ACC112 (cell line): Measurements from ENCODE around the gene MIF.
A peak's percentile ranks its signal among the peaks of the same experiment; 100 is the strongest.

ENCODE experiments used
- H2AFZ ChIP-seq: fragments of 200-600 bp; sonication (generic); one replicate; pipeline ENCODE4 v1.6.0; 2017; ENCODE audit warnings: antibody characterized with exemption, low read length; ENCODE audit not compliant: unreplicated experiment
- H3K27ac ChIP-seq: fragments of 200-600 bp; sonication (generic); 2 replicates; pipeline ENCODE4 v1.5.1; 2014; ENCODE audit warnings: low read depth, mild to moderate bottlenecking, antibody characterized with exemption, low read length, moderate library complexity
- H3K27me3 ChIP-seq: fragments of 200-600 bp; sonication (generic); 2 replicates; pipeline ENCODE4 v1.6.1; 2014; ENCODE audit warnings: mild to moderate bottlenecking, antibody characterized with exemption, low read length, moderate library complexity, mixed read lengths; ENCODE audit not compliant: insufficient read depth
- H3K36me3 ChIP-seq: fragments of 200-600 bp; sonication (generic); 2 replicates; pipeline ENCODE4 v1.6.1; 2016; ENCODE audit warnings: mild to moderate bottlenecking, antibody characterized with exemption, low read length, moderate library complexity, mixed read lengths; ENCODE audit not compliant: insufficient read depth
- H3K4me1 ChIP-seq: fragments of 200-600 bp; sonication (generic); one replicate; pipeline ENCODE4 v1.6.1; 2016; ENCODE audit warnings: low read length, mixed read lengths; ENCODE audit not compliant: insufficient read depth, unreplicated experiment, control insufficient read depth
- H3K4me3 ChIP-seq: fragments of 200-600 bp; sonication (generic); 2 replicates; pipeline ENCODE4 v1.5.1; 2014; ENCODE audit warnings: mild to moderate bottlenecking, low read depth, low read length
- H3K79me2 ChIP-seq: fragments of 200-600 bp; sonication (generic); one replicate; pipeline ENCODE4 v1.6.0; 2016; ENCODE audit warnings: low read length; ENCODE audit not compliant: control insufficient read depth, unreplicated experiment, insufficient read depth

Gene MIF

DNA sequence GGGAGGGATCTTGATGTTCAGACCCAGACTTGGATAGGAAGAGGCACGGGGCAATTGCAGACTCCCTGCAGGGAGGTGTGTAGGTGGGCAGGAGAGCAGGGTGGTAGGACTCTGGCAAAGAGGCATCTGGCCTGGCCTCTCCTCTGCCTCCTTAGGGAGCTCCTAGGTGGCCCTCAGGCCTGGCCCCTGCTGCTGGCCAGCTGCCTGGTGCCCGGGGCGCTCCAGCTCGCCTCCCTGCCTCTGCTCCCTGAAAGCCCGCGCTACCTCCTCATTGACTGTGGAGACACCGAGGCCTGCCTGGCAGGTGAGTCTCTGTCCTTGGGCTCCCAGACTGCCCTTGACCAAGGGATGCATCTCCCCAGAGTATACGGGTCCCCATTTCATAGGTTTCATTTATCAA is 16.6 kb upstream of the MIF start:
- Histone ChIP-seq H3K4me3 (no peak overlapping the region), H2AFZ (no peak overlapping the region), H3K27me3 (no peaks in the 10 kb centered on the region), H3K27ac (no peak overlapping the region), H3K79me2 (no peaks in the 10 kb centered on the region), H3K36me3 (no peaks in the 10 kb centered on the region), H3K4me1 (no peaks in the 10 kb centered on the region)

DNA sequence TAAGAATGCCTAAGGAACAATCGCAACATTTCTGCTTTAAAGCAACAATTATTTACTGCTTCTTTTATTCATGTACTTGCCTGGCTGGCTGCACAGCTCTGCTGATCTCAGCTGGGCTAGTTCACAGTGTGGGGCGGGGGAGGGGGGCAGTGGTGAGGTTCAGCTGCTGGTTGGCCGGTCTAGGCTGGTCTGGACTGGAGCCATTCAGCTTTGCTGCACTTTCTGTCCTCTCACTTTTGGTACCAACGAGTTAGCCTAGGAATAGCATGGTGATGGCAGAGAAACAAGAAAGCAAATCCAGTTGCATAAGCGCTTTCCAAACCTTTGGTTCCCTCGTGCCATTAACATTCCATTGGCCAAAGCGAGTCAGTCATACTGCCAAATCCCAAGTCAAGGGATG is 16.0 kb upstream of the MIF start:
- Histone ChIP-seq H3K36me3 (no peaks in the 10 kb centered on the region), H3K79me2 (no peaks in the 10 kb centered on the region), H3K4me1 (no peaks in the 10 kb centered on the region), H3K27me3 (no peaks in the 10 kb centered on the region), H3K4me3 (no peak overlapping the region), H3K27ac (no peak overlapping the region), H2AFZ (no peak overlapping the region)

DNA sequence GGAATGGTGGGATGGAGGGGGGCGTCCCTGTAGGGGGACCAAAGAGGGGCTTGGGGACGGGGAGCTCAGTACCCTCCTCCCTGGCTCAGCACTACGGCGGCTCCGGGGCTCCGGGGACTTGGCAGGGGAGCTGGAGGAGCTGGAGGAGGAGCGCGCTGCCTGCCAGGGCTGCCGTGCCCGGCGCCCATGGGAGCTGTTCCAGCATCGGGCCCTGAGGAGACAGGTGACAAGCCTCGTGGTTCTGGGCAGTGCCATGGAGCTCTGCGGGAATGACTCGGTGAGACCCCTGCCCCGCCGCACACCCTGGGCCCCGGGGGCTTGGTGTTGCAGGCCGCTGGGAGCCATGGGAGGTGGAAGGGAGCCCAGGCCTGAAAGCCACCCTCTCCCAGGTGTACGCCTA is 11.8 kb upstream of the MIF start:
- H3K27ac ChIP-seq = no peak overlapping the region
- H3K79me2 ChIP-seq = no peaks in the 10 kb centered on the region
- no peak overlapping the region for H2AFZ ChIP-seq
- H3K4me3 ChIP-seq = no peak overlapping the region
- H3K4me1 ChIP-seq = no peaks in the 10 kb centered on the region
- H3K36me3 ChIP-seq = no peaks in the 10 kb centered on the region
- H3K27me3 ChIP-seq = no peaks in the 10 kb centered on the region

DNA sequence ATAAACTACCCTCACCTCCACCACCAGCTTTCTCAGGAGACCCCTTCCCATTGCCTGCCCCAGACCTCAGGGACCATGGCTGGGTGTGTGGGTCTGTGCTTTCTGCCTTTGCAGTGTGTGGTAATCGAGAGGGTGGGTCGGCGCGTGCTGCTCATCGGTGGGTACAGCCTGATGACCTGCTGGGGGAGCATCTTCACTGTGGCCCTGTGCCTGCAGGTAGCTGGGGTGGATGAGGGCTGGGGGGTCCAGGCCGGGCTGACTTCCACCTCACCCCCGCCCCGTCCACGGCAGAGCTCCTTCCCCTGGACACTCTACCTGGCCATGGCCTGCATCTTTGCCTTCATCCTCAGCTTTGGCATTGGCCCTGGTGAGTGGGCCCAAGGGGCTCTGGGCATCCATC is 10.5 kb upstream of the MIF start:
- H3K36me3 ChIP-seq = no peaks in the 10 kb centered on the region
- H3K4me1 ChIP-seq = peaks cover 3% of the 10 kb centered on the region
- no peak overlapping the region for H3K4me3 ChIP-seq
- H3K79me2 ChIP-seq = no peaks in the 10 kb centered on the region
- no peak overlapping the region for H3K27ac ChIP-seq
- H2AFZ ChIP-seq = no peak overlapping the region
- no peaks in the 10 kb centered on the region for H3K27me3 ChIP-seq

DNA sequence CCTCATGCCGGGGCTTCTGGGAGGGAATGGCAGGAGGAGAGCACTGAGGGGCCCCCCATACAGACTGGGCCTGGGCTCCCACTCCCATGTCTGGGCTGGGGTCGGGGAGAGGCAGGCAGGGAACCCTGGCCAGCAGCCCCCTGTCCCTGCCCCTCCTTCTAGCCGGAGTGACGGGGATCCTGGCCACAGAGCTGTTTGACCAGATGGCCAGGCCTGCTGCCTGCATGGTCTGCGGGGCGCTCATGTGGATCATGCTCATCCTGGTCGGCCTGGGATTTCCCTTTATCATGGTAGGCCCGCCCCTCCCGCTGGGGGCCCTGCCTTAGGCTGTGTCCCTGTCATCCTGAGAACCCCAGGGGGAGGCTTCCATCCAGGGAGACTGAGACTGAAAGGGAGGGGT is 10.0 kb upstream of the MIF start:
- Histone ChIP-seq H3K27ac (no peak overlapping the region), H3K36me3 (no peaks in the 10 kb centered on the region), H3K4me3 (no peak overlapping the region), H3K4me1 (peaks cover 6% of the 10 kb centered on the region), H3K79me2 (no peaks in the 10 kb centered on the region), H3K27me3 (no peaks in the 10 kb centered on the region), H2AFZ (no peak overlapping the region)

DNA sequence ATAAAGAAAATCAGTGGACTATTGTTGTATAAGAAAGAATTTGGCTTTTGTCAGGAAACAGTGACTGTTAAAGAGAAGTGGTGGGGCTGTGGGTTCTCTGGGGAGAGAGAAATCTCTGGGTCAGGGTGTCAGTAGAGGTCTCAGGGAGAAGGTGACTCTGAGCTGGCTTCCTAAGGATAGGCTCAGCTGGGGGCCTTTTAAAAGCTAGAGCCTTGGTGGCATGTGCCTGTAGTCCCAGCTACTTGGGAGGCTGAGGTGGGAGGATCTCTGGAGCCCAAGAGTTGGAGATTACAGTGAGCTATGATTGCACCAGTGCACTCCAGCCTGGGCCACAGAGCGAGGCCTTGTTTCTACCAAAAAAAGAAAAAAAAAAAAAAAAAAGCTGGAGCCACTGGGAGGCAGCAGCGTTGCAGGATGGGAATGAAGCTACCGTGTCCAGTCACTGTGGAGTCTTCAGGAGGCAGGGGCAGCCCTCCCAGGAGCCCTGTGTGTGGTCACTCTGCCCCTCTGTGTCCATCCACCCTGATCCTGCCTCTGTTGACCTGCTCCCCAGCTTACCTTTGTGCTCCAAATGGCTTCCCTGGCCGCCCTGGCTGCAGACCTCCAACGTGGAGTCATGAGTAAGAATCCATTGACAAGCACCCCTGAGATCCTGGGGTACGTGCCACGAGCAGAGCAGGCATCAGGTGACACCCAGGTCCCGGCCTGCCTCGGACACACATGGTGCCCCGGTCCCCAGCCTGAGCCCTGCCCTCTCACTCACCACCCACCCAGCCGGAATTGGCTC is 5.4 kb upstream of the MIF start:
- Histone ChIP-seq H3K27ac (peak overlapping the region; percentile 98), H3K36me3 (no peaks in the 10 kb centered on the region), H3K79me2 (no peaks in the 10 kb centered on the region), H3K27me3 (no peaks in the 10 kb centered on the region), H3K4me1 (peaks cover 12% of the 10 kb centered on the region), H2AFZ (peak overlapping the region; percentile 78), H3K4me3 (peak overlapping the region; percentile 21; the same call in 1 of the 2 replicates)

DNA sequence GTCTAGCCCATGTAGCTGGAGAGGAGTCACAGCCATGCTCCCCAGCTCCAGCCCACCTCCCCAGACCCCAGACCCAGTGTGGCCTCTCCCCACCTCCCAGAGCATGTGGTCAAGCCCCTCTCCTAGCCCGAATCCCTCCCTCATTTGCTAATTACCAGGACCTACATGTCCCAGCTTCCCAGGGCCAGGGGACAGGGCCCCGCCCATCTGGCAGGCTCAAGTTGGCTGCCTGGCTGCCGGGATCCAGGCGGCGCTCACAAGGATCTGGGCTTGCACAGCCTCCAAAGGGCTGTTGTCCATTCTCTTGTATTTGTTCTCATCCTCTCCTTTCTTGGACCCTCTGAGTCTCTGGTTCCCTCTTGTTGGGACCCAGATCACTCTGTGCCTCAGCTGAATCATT is 4.6 kb upstream of the MIF start:
- H3K4me3 ChIP-seq = no peak overlapping the region
- H3K79me2 ChIP-seq = no peaks in the 10 kb centered on the region
- peaks cover 13% of the 10 kb centered on the region for H3K4me1 ChIP-seq
- no peaks in the 10 kb centered on the region for H3K27me3 ChIP-seq
- no peak overlapping the region for H3K27ac ChIP-seq
- no peak overlapping the region for H2AFZ ChIP-seq
- no peaks in the 10 kb centered on the region for H3K36me3 ChIP-seq

DNA sequence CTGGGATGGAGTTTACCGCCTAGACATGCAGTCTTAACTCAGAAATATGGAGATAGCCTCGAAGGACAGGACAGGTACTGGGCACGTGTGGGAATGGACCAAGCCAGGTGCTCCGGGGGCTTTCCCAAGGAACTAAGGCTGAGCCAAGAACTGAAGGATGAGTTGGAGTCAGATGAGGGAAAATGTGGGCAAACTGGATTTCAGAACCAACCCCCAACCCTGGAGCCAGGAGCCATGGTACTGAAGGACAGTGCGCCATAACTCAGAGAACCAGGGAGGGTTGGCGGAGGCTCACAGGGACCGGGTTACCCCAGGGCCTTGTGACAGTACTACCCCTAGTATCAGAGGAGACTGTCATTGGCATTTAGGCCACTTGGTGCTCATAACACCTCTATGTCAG is 2.5 kb upstream of the MIF start:
- no peaks in the 10 kb centered on the region for H3K27me3 ChIP-seq
- no peak overlapping the region for H2AFZ ChIP-seq
- peaks cover 19% of the 10 kb centered on the region for H3K4me1 ChIP-seq
- H3K4me3 ChIP-seq = no peak overlapping the region
- H3K27ac ChIP-seq = no peak overlapping the region
- H3K36me3 ChIP-seq = no peaks in the 10 kb centered on the region
- H3K79me2 ChIP-seq = peaks cover 14% of the 10 kb centered on the region

DNA sequence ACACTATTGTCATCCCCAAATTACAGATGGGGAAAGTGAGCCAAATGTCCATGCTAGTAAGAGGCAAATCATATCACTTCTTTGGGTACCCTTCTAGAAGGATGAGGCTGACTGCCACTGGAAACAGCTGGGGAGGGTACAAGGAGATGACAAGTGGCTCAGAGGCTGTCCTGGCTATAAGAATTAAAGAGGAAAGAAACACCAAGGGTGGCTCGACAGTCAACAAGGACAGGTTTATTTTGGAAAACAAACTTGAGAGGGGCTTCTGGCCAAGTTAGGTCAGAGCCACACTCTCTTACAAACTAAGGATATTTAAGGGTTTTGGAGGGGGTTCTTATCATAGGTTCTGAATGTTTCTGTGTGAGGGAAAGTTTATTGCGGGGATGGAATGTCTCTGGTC is 2.1 kb upstream of the MIF start:
- no peaks in the 10 kb centered on the region for H3K27me3 ChIP-seq
- peaks cover 19% of the 10 kb centered on the region for H3K4me1 ChIP-seq
- H3K36me3 ChIP-seq = no peaks in the 10 kb centered on the region

DNA sequence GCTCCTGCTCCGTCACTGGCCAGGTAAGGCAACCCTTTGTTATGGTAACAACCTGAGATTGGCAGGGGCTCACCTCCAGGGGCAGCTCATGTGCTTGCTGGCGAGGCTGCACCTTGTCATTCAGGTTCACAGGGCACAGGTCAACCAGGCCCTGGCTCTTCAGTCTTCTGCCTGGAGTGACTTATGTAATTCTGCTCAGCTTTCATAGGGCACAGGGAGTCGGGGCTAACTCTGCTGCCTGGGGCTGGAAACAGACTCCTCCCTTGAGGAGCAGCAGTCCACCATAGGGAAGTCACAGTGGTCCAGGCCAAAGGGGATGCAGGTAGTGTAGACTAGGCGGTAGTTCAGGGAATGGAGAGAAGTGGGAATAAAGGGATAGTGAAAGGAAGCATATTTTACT is 1.5 kb upstream of the MIF start:
- H3K4me3 ChIP-seq = no peak overlapping the region
- H2AFZ ChIP-seq = no peak overlapping the region
- H3K27ac ChIP-seq = no peak overlapping the region
- peaks cover 19% of the 10 kb centered on the region for H3K4me1 ChIP-seq
- H3K27me3 ChIP-seq = no peaks in the 10 kb centered on the region
- H3K79me2 ChIP-seq = peaks cover 18% of the 10 kb centered on the region
- no peaks in the 10 kb centered on the region for H3K36me3 ChIP-seq

More for the DNA sequence above, 2.1 kb upstream of the MIF start:
- Histone ChIP-seq H2AFZ (no peak overlapping the region), H3K4me3 (no peak overlapping the region), H3K79me2 (peaks cover 16% of the 10 kb centered on the region), H3K27ac (no peak overlapping the region)

DNA sequence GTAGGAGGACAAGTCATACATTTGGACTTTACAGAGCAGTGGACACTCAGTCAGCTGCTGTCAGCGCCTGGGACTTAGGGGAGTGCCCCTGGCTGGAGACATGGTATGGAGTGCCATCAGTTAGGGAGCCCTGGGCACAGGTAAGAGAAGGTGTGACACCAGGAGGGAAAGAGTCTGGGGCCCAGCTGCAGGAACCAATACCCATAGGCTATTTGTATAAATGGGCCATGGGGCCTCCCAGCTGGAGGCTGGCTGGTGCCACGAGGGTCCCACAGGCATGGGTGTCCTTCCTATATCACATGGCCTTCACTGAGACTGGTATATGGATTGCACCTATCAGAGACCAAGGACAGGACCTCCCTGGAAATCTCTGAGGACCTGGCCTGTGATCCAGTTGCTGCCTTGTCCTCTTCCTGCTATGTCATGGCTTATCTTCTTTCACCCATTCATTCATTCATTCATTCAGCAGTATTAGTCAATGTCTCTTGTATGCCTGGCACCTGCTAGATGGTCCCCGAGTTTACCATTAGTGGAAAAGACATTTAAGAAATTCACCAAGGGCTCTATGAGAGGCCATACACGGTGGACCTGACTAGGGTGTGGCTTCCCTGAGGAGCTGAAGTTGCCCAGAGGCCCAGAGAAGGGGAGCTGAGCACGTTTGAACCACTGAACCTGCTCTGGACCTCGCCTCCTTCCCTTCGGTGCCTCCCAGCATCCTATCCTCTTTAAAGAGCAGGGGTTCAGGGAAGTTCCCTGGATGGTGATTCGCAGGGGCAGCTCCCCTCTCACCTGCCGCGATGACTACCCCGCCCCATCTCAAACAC is 850 bp upstream of the MIF start:
- Histone ChIP-seq H3K27ac (peak overlapping the region; percentile 95), H3K36me3 (no peaks in the 10 kb centered on the region), H3K4me3 (peak overlapping the region; percentile 88), H2AFZ (no peak overlapping the region), H3K79me2 (peaks cover 18% of the 10 kb centered on the region), H3K4me1 (peaks cover 19% of the 10 kb centered on the region), H3K27me3 (no peaks in the 10 kb centered on the region)
